Raji (cell line): ENCODE measurements around the gene TIMM10.

Experiments used
- POLR2A ChIP-seq: IDR thresholded peaks from 2 replicates; pipeline ENCODE4 v1.6.1; 2011; ENCODE audit warnings: low read depth, low read length, control low read depth; ENCODE audit not compliant: insufficient read depth

The TIMM10 gene, protein sequence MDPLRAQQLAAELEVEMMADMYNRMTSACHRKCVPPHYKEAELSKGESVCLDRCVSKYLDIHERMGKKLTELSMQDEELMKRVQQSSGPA

DNA sequence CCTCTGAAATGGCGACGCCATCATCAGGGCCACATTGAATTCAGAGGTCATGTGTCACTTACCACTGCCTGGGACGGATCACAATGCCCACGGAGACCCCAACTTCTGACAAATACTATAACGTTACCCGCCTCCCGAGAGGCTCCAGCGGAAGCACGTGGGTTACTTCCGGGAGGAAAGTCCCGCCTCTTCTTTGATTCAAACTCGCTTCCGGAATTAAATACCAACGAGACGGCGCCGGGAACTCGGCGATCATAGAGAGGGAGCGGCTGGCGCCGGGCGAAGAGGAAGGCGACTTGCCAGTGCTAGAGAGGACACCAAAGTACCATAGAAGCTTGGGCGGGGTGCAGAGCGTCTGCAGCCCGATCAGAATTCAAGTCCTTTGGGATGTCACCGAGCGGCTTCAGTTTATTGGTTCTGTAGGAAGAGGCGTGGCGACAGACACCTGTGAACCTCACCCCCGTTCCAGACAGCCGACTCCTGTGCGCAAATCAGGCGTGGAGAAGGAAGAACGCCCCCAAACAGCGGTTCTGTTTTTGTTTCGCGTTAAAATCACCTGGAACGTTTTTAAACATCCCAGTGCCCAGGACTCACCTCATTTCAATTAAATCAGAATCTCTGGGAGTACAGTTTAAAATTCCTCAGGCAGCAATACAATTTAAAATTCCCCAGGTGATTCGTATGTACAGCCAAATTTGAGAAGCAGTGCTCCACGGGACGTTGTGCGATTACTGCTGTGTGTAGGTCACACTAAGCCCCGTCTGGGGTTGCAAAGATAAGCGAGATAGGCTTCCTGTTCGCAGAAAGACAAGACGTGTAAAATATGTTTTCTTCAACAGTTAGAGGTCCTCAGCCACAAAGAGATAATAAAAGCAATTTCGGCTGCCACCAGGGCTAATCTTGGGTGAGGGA, at the start of gene TIMM10:
Gene TIMM10, minus strand, starts transcription at position 159 of the 912 bp plus-strand sequence. CDS start 565 bp downstream, outside the sequence.
- peak; percentile 71 for TF ChIP-seq POLR2A

DNA sequence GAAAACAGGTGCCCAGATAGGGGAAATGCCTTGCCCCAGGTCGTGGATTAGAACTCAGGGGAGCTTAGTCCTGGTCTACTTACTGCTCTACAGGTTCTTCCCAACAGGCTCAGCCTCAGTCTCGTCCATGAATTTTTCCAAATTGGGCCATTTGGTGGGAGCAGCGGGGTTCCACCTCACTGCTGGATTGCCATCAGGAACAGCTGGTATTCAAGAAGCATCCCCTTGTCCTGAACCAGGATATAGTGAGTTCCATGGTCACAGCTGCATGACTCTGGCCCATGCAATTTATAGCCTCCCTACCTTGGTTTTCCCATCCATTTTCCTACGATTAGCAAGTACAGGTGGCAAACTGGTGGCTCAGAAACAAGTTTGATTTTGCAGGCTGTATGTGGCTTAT, 43.5 kb upstream of the TIMM10 start:
- no peak for TF ChIP-seq POLR2A

DNA sequence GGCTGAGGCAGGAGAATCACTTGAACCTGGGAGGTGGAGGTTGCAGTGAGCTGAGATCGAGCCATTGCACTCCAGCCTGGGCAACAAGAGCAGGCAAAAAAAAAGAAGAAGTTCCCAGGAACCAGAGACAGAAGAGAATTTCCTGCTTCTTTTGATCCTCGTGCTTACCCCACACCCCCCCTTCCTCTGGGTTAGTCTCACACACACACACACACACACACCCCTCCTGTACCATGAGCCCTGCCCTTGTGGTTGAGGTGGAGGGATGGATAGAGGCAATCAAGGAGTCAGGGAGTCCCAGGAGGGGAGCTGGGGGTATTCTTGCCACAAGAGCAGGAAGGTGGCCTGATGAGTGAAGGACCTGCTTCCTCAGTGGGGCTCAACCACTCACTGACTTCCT, 41.1 kb upstream of the TIMM10 start:
- TF ChIP-seq POLR2A: no peak

DNA sequence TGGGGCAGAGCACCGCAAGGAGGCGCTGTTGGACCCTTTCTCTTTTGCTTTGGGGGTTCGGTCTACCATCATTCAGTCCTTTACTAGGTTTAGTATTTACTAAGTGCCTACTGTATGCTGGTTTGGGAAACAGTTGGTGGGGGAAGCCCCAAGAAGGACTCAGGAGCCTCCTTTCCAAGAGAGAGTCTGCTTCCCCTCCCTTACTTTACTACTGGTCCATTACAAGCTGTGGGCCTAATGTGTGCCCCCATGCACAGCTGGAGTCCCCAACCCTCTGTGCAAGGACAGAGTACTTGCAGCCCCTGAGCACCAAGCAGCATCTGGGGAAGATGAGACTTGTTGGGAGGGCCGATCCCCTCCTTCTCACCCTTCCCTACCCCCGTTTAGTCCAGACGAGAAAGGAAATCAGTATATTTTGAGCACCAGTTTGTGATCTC, 37.8 kb upstream of the TIMM10 start:
- no peak for TF ChIP-seq POLR2A

DNA sequence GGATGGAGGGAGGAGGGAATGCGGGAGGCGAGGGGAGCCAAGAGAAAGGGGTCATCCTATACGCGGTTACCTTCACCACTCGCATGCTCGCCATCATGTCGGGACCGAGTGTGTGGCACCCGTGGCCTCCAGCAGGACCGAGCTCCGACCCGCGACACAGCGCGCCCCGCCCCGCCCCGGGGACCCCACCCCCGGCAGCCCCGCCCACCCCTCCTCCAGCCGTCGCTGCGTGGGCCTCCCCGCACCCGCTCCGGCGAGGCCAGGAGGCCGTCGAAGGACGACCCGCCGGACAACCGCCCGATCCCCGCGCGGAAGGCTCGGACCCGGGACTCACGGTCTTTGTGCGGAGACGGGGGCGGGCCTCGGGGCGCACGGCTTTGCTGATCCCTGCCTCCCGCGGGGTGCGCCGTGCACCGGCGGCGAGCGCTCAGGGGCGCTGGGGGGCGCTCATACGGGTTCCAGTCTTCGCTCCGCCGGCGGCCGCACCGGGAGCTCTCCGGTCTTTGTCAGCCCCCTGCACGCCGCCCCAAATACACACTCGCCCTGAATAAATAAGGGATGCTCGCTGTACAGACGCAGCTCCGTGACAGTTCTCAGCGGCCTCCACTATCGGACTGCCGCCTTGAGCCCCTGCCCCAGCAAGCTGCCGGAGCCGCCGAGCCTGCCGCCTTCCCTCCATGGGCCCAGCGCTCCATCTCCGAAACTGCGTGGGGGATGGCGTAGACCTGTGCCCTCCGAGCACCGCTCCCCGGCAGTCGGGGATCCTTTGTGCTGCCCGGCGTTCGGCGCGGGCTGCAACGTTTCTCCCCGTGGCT, 37.2 kb upstream of the TIMM10 start, which contains the start of gene UBE2L6:
Gene UBE2L6, minus strand, starts transcription at position 158 of the 815 bp plus-strand sequence. Its CDS starts 61 bp downstream, at position 97.
- peak; percentile 76 for TF ChIP-seq POLR2A

DNA sequence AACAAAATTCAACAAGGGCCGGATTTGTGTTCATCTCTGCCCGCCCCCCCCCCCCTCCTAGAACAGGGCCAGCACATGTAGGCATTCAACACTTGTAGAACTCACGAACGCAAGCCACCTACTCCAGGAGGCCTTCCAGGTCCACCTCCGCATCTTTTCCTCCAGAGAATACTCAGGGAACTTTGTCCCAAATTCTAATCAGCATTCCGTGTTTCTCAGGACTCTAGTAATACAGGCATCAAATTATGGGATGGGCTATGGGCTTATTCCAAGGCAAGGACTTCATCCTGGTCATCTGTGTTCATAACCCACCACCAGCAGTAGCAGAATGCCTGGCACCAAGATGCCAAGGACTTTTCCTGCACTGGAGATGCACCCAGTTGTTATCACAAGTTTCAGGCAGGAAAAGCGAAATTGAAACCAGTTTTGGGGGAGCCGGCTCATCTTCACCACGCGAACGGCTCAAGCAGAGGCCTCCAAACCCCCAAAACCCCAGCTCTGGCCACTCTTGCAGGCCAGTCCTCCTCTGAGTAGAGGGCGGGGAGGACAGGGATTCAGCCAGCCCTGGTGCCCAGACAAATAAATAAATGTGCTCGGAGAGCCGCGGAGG, 36.5 kb upstream of the TIMM10 start:
- no peak for TF ChIP-seq POLR2A

DNA sequence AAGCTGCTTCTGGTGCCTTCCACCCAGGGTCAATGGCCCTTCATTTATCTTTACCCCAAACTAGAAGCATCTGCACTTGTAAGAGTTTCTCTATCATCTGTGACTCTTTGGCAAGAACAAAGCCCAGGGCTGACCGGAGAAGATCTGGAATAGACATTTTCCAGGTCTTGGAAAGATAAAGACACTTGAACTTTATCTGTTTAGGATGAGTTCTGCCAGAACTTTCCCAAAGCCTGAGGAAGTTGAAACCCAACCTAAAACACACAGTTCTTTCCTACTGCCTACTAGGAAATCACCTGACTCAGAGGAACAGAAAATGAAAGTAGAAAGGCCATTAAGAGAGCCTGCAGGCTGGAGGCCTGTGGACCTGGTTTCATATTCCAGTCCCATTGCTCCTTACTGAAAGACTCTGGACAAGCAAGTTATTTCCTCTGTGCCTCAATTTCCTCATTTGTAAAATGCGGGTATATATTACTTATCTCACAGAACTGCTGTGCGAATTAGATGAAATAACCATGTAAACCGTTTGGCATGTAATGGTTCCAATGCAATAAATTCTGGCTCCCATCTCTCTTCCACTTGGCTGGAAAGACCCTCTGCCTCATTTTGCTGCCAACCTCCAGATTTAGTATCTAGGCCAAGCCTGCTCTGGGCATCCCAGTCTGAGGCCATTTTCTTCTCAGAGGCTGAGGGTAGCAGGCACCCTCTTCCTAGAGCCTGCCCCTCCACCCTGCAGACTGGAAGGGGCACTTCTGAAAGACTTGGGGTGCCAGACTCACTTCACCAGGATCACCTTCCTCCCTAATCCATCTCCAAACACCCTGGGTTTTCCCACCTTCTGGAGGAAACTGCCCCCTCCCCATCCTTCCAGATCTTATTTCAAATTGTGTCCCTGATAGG, 35.7 kb upstream of the TIMM10 start:
- TF ChIP-seq POLR2A: peak; percentile 35; the same call in 1 of the 2 replicates

DNA sequence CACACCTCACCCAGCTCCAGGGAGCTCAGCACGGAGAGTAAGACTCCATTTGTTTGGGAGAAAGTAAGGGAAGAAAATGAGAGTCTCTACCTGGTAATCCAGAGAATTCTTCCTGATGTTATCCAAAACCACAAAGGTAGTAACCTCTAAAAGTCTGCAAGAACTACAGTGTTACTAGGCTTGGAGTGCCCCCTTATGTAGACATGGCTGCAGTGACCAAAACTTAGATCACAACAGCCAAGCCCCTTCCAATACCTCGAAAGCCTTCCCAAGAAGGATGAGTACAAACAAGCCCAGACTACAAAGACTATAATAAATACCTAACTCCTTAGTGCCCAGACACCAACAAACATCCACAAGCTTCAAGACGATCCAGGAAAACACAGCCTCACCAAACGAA, 32.0 kb upstream of the TIMM10 start:
- TF ChIP-seq POLR2A: no peak

DNA sequence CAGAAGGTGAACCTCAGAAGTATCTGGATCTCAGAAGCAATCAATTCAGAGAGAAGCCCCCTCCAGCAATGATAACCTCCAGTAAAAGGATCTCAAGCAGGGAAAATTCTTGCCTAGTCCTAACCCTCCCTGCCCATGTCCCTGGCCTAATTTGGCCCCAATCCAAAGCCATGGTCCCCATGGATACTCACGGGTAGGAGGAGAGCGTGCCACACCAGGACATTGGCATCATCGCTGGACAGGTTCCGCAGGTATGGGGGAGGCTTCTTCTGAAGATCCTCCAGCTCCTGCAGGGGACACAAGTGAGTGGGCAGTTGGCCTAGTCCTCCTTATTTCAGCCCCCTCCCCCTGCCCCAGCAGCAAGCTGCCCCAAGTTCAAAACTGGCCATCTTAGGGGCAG, 29.6 kb upstream of the TIMM10 start:
- no peak for TF ChIP-seq POLR2A

DNA sequence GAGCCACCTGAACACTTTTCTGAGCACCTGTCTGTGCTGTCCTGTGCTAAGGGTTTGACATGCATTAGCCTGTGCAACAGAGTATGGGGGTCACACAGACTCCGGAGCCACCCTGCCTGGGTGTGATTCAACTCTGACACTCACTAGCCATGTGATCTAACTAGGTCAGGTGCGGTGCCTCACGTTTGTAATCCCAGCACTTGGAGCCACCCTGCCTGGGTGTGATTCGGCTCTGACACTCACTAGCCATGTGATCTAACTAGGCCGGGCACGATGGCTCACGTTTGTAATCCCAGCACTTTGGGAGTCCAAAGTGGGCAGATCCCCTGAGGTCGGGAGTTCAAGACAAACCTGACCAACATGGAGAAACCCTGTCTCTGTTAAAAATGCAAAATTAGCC, 25.5 kb upstream of the TIMM10 start:
- no peak for TF ChIP-seq POLR2A

DNA sequence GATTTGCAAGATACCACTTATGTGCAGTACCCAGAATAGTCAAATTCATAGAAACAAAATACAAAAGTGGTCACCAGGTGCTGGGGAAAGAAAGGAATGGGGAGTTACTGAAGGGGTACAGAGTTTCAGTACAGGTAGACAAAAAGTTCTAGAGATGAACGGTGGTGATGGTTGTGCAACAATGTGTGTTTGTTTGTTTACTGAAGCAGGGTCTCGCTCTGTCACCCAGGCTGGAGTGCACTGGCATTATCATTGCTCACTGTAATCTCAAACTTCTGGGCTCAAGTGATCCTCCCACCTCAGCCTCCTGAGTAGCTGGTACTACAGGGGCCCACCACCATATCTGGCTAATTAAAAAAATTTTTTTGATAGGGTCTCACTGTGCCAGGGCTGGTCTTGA, 24.8 kb upstream of the TIMM10 start:
- TF ChIP-seq POLR2A: no peak

DNA sequence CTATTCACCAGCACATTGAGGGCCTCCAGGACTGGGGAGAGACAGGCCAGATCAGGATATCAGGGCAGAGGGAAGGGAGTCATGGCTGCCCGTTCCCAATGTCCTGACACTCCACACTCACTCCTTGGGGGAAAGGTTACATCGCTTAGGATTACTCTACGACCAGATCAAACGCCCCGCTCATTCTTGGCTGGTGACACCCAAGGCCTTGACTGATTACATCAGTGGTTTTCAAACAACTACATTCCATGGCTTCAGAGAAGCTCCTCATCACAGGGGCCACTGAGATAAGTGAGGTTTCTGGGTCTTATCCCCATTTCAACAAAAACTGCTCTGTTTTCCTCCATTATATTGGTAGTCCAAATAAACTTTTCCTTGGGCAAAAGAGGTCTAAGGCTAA, 21.9 kb upstream of the TIMM10 start:
- no peak for TF ChIP-seq POLR2A

DNA sequence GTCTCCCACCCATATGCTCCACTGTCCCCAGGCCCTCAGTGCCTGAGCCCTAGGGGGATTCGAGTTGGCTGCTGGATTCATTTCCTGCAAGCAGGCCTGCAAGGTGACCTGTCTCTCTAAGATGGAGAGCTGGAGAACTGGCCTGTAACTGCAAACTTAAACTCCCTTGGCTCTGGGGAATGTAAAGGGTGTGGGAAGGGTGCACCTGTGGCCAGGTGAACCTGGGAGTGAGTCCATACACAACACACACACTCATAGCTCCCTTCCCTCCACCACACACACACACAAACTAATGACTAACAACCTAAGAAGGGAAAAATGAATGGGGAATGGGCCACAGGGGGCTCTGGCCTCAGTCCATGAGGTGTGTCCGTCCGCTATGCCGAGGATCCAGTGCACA, 21.4 kb upstream of the TIMM10 start:
- TF ChIP-seq POLR2A: no peak

DNA sequence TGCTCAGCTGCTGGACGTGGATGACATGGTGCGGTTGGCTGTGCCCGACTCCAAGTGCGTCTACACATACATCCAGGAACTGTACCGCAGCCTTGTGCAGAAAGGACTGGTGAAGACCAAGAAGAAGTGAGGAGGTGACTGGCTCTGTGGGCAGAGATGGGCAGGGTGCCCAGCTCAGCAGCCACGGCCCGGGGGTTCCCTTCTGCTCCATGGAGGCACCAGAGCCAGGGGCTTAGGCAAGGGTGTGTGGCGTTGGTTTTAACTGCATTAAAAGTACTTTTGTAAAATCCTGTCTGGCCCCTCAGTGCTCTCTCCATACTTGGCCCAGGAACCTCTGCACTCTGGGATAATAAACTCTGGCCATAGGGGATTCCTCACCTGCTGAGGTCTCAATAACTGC, 19.4 kb upstream of the TIMM10 start:
- TF ChIP-seq POLR2A: no peak
